Activated CD8-positive, alpha-beta memory T cell treated with anti-CD3 and anti-CD28 coated beads, Interleukin-2, amount 50 U/mL, for 48 hours (primary cell): ENCODE measurements around the gene TMEM178B.

Experiments
- DNase-seq: peaks from one replicate; pipeline ENCODE4 v3.0.0-alpha.2; 2020

The TMEM178B gene

DNA sequence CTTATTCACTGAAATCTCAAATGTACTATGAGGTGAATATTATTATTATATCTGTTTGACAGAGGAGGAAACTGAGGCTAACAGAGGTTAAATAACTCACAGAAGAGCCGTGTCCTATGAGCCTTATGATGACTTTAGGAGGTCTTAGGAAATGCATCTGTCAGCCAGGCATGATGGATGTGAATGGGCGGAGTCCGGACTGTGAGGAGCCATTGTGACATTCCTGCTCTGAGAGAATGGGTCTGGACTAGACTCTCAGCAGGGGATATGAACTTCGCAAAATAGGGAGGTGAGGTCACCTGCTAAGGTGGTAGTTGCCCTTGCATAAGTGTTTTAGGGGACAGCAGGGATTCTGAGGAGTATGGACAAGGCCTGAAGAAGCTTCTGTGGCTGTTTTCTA, 153.6 kb downstream of the TMEM178B start:
- no peak for DNase-seq

DNA sequence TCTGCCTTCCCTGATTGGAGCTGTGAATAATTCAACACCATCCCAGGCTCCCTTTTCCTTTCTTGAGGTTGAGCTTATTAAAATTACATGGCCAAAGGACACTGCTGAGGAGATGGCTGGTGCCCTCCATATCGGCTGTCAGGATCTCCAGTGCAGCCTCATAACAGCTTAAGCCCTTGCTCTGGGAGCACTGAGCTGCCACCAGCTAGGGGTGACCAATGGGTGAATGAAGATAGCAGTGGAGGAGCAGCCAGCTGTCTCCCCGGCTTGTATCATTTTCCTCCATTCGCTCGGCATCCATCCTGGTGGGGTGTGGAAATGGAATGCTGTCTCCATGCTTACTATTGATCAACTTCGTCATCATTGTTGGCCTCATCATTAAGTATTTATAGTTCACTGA, 154.6 kb downstream of the TMEM178B start:
- DNase-seq = no peak

DNA sequence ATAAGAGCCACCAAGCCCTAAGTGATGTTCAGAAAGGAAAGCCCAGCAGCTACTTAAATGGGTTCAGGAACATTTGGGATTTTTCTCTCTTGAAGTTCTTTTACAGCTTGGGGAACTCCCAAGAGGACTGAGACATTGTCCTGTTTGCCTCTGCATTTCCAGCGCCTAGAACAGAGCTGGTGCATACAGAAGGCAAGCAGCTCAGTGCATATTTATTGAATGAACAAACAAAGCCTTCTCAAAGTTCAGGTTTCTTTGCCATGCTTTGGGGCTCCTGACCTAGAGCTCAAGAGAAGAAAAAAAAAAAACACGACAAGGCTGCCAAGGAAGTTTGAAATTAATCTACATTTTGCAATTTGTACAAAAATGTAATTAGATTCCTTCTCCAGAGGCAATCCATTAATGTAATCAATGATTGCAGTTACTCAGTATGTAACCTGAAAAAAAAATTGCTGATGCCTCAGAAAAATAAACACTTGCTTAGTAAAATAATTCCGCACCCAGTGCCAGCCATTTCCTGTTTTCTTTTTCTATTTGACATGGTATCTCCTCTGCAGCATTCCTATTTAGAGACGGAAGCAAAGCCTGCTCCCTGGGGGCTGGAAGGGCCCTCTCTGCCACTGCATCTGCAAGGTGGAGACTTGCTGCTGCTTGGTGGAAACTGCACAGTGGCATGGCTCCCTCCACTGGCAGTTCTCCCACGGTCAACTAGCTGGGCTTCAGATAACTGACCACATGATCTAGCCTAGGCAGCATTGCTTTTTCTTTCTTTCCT, 157.3 kb downstream of the TMEM178B start:
- no peak for DNase-seq

DNA sequence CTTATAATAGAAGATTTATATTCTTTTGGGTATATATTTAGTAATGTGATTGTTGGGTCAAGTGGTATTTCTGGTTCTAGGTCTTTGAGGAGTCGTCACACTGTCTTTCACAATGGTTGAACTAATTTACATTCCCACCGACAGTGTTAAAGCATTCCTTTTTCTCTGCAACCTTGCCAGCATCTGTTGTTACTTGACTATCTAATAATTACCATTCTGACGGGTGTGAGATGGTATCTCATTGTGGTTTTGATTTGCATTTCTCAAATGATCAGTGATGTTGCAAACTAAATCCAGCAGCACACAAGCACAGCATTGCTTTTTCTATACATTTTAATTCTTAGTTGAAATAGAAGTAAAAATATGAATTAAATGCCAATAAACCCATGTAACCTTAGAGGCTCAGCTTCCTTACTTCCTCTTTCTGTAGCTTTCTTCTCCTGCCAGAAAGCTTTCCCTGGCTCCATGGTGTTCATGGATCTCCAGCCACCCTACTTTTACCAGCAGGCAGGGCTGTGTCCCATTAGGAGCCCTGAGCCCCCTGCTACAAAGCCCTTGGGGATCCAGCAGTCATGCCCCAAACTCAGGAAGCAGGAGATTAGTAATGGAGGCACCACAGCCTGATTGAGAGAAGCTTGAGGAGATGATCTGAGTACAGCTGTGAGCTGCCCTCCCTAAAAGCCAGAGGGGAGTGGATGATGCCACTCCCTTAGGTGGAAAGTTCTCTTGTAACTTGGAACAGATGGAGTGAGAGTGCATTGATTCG, 158.6 kb downstream of the TMEM178B start:
- DNase-seq = no peak

- DNase-seq = no peak
These were observed 160.7 kb downstream of the TMEM178B start for GRCh38 chr7:141234335-141235105.

GRCh38 chr7:141235656-141236055, 161.8 kb downstream of the TMEM178B start:
- DNase-seq = no peak

DNA sequence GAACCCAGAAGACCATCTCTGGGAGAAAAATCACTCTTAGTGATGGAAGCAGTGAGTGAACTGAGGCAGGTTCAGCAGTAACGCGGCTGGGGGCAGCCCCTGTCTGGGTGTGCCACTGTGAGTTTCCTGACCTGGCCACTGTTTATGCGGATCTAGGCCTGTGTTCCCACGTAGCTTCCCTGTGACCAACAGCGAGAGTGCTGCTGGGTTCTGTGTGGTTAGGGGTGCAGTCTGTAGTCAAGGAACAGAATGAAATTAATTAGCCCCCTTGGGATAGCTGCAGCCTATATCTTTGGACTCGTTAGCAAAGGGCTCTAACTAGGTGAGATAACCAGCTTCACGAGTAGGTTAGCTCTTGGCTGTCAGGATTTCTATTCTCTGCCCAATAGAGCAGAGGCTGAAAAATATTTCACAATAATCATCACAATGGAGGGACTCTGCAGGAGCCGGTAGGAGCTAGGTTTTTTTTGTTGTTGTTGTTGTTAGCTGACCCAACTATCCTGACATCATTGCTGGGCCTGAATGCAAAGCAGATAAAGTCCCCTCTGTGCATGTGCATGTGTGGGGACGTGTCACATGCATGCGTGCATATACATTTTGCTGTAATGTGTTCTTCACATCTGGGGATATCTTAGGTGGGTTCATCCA, 164.9 kb downstream of the TMEM178B start:
- DNase-seq = no peak

DNA sequence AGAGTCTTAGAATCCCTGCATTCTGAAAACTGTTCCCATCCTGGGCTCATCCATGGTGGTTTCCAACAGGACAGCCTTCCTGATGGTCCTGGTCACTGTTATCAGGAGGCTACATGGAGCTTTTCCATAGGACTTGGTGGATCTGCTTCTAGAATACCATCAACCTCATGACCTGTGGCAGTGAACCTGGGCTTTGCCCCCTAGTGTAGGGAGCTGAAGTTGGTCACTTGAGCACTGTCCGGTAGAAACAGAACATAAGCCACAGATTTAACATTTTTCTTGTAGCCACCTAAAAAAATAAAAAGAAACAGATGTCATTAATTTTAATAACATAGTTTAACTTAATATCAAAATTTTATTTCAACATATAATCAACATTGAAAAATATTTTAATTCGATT, 165.8 kb downstream of the TMEM178B start:
- DNase-seq = no peak

DNA sequence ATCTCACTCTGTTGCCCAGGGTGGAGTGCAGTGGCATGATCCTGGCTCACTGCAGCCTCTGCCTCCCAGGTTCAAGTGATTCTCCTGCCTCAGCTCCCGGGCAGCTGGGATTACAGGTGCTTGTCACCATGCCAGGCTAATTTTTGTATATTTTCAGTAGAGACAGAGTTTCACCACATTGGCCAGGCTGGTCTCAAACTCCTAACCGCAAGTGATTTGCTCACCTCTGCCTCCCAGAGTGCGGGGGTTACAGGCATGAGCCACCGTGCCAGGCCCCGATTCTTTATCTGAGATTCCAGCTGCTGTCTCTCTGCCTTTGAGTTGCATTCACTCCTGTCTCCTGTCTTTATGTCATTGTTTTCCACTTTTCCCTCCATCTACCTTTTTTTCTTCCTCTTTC, 168.7 kb downstream of the TMEM178B start:
- DNase-seq = no peak

- no peak for DNase-seq
These were observed 169.5 kb downstream of the TMEM178B start for GRCh38 chr7:141243368-141243767.

- DNase-seq = no peak
These were observed 170.6 kb downstream of the TMEM178B start for GRCh38 chr7:141244435-141244834.

- DNase-seq = no peak
These were observed 172.6 kb downstream of the TMEM178B start for GRCh38 chr7:141246426-141246825.

GRCh38 chr7:141251180-141251579, 177.3 kb downstream of the TMEM178B start:
- no peak for DNase-seq

DNA sequence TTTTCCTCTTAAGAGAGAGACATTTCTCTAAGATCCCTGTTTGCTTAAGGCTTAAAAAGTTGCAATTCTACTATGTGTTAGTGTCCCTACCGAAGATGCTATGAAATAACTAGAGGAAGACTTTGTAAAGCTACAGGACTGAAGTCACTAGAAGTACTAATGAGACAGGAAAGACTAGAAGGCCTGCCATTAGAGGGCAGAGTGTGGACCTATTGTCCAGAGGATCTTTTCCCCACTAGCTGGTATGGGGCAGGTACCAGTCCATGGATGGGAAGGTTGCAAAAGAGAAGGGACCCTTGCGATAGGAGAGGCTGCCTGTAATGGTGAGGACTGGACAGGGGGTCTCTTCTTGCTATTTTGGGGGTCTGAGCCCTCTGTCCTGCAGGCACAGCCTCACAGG, 178.1 kb downstream of the TMEM178B start:
- DNase-seq = no peak

DNA sequence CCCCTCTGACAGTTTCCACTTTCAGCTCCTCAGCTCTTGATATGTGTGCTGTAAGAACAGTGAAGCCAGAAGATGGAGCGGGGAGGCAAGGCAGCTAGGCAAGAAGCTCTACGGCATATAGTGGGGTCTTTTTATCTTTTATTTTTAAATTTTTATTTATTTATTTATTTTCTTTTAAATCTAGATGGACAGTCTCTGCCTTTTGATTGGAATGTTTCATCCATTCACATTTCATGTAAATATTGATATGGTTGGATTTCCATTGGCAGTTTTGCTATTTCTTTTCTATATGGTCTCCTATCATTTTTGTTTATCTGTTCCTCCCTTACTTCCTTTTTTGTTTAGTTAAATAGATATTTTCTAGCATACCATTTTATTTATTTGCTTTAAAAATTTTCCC, 183.7 kb downstream of the TMEM178B start:
- DNase-seq = no peak

GRCh38 chr7:141258559-141258958, 184.7 kb downstream of the TMEM178B start:
- no peak for DNase-seq

GRCh38 chr7:141262101-141263090, 188.5 kb downstream of the TMEM178B start:
- DNase-seq = no peak

- DNase-seq = no peak
These were observed 189.6 kb downstream of the TMEM178B start for GRCh38 chr7:141263508-141263907.

DNA sequence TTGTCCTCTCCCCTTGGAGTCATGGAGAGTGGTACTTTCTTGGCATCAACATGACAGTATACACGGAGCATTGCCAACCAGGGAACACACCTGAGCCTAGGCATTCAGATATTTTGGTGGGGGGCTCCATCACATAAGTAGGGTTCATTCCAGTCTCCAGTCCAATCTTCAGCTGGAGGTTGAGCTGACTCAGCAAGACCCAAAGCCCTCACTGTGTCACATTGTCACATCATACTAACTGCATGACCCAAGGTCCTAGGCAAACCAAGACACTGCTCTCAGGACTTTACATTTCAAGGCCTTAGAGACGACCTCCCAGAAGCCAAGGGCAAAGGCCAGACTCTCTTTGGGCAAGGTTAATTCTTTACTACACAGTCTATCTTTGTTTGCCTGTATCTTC, 190.1 kb downstream of the TMEM178B start:
- DNase-seq = no peak

- DNase-seq = no peak
These were observed 190.6 kb downstream of the TMEM178B start for GRCh38 chr7:141264511-141264910.

- DNase-seq = no peak
These were observed 191.8 kb downstream of the TMEM178B start for GRCh38 chr7:141265668-141266067.

- no peak for DNase-seq
These were observed 194.8 kb downstream of the TMEM178B start for GRCh38 chr7:141268614-141269013.
